HG03108 (cell line): ENCODE measurements around the gene OR10V1.

ENCODE experiments used
- ATAC-seq: cut with Tn5 transposase; IDR thresholded peaks from one replicate; pipeline ENCODE4 v1.9.1; 2021; ENCODE audit warnings: moderate library complexity; ENCODE audit not compliant: unreplicated experiment

Gene OR10V1

GRCh38 chr11:59668950-59669610 lies 44.6 kb downstream of the OR10V1 start, which contains the start of gene PATL1:
Gene PATL1, minus strand, starts transcription at chr11:59669037. Its CDS starts 142 bp downstream, at chr11:59668895.
- peak; percentile 92 for ATAC-seq

DNA sequence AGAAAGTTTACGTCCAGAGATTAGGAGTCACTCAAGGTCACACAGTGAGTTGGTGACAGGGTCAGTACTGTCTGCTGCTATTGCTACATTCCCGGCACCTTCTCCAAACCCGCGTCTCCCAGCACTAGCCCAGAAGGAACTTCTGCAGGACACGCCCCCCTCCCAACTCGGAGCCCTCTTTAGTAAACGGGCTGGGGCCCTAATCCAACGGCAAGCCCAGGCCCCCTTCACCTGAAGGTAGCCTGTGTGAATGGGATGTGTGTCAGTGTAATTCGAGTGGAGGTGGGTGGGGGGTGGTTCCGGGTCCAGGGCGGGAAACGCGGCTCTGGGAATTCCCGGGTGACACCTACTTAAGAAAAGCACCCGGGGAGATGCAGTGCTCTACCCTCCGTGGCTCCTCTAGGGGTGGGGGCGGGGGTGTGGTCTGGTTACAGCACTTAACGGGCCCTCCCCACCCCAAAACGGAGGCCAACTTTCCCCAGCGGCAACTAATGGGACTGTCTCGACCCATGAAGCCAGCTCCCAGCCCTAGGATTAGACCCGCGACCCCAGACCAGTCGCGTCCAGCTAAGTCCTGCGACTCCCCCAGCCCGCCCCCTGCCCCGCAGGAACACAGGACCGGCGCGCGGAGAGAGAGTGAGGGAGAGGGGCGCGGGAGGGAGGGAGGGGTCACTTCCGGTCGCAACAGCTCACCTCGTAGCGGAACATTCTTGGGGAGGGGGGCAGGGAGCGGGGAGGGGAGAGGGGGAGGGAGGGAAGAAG lies 45.3 kb downstream of the OR10V1 start:
- peak; percentile 6 for ATAC-seq

DNA sequence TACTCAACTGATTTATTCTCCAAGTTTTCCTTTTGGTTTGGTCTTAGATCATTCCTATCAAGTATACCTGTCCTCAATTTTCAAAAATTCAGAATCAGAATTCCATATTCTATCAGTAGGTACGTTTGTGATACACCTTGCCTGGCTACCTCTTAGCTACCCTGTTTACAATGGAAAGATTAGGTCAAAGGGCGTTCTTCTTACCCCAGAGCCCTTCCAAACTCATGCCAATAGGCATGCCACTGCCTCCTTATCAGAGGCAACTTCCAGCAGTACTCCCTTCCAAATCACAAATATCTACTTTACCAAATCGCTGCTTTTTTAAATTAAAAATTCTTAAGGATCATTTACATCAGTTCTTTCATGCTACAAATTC lies 45.8 kb downstream of the OR10V1 start:
- no peak for ATAC-seq

GRCh38 chr11:59666969-59667368 lies 46.7 kb downstream of the OR10V1 start:
- no peak for ATAC-seq
